Neural crest cell (in vitro differentiated cells): ENCODE results near the gene SCLT1. TPM values are rescaled to one million over a fixed set of nuclear protein-coding genes. Genes with fewer than 3 reads are reported as not detected.

Experiments used
- DNase-seq: peaks from one replicate; pipeline ENCODE4 v3.0.0; 2021; ENCODE audit warnings: low read depth, mixed read lengths, low spot score
- H3K27ac Mint-ChIP-seq: one replicate; pipeline ENCODE4 v1.8.0; 2021; ENCODE audit warnings: mild to moderate bottlenecking, mixed read lengths; ENCODE audit not compliant: unreplicated experiment
- H3K27me3 Mint-ChIP-seq: 2 replicates; pipeline ENCODE4 v1.8.0; 2021; ENCODE audit warnings: low read depth, mild to moderate bottlenecking, mixed read lengths
- H3K36me3 Mint-ChIP-seq: 2 replicates; pipeline ENCODE4 v1.8.0; 2021; ENCODE audit warnings: low read depth, mild to moderate bottlenecking, mixed read lengths
- H3K4me1 Mint-ChIP-seq: 2 replicates; pipeline ENCODE4 v1.8.0; 2021; ENCODE audit warnings: mixed read lengths
- H3K4me3 Mint-ChIP-seq: one replicate; pipeline ENCODE4 v1.8.0; 2021; ENCODE audit warnings: mild to moderate bottlenecking, mixed read lengths
- H3K9me3 Mint-ChIP-seq: 2 replicates; pipeline ENCODE4 v1.8.0; 2021; ENCODE audit warnings: mixed read lengths
- CTCF ChIP-seq: fragments of 200-600 bp; sonication (generic); conservative IDR thresholded peaks from 2 replicates; pipeline ENCODE4 v1.5.0; 2021; ENCODE audit warnings: antibody characterized with exemption, mild to moderate bottlenecking
- total RNA-seq: library from RNA; stranded (reverse); gene quantifications from 2 replicates; pipeline ENCODE4 v1.2.1, GENCODE V29; 2021

SCLT1 gene
- total RNA-seq, 1 donor from 2014 or later, result 22.7 TPM

- H3K4me3 Mint-ChIP-seq, result no peak overlapping the region
- no peaks in the 10 kb centered on the region for H3K9me3 Mint-ChIP-seq
- no peaks in the 10 kb centered on the region for H3K27me3 Mint-ChIP-seq
- no peak for DNase-seq
- H3K4me1 Mint-ChIP-seq, result no peaks in the 10 kb centered on the region
- no peak overlapping the region for H3K27ac Mint-ChIP-seq
- peaks cover 21% of the 10 kb centered on the region for H3K36me3 Mint-ChIP-seq
- no peak for TF ChIP-seq CTCF
Measured at GRCh38 chr4:128961405-128961804, 131.9 kb downstream of the SCLT1 start.

- DNase-seq, result no peak
- Mint-ChIP-seq H3K9me3 (no peaks in the 10 kb centered on the region), H3K27ac (no peak overlapping the region), H3K4me1 (no peaks in the 10 kb centered on the region), H3K4me3 (no peak overlapping the region), H3K36me3 (peaks cover 13% of the 10 kb centered on the region), H3K27me3 (no peaks in the 10 kb centered on the region)
- TF ChIP-seq CTCF, result no peak
Measured at GRCh38 chr4:128958194-128958593, 135.1 kb downstream of the SCLT1 start.

GRCh38 chr4:128957459-128957858, 135.9 kb downstream of the SCLT1 start:
- Mint-ChIP-seq H3K4me3 (no peak overlapping the region), H3K27ac (no peak overlapping the region), H3K4me1 (no peaks in the 10 kb centered on the region), H3K36me3 (peaks cover 13% of the 10 kb centered on the region), H3K9me3 (no peaks in the 10 kb centered on the region), H3K27me3 (no peaks in the 10 kb centered on the region)
- DNase-seq, result no peak
- no peak for TF ChIP-seq CTCF

GRCh38 chr4:128955751-128956150, 137.6 kb downstream of the SCLT1 start:
- Mint-ChIP-seq H3K9me3 (no peaks in the 10 kb centered on the region), H3K27ac (no peak overlapping the region), H3K27me3 (no peaks in the 10 kb centered on the region), H3K36me3 (peaks cover 11% of the 10 kb centered on the region), H3K4me3 (no peak overlapping the region), H3K4me1 (no peaks in the 10 kb centered on the region)
- DNase-seq, result no peak
- TF ChIP-seq CTCF, result no peak

GRCh38 chr4:128954941-128955340, 138.4 kb downstream of the SCLT1 start:
- H3K27me3 Mint-ChIP-seq, result no peaks in the 10 kb centered on the region
- no peaks in the 10 kb centered on the region for H3K9me3 Mint-ChIP-seq
- H3K4me3 Mint-ChIP-seq, result no peak overlapping the region
- no peak overlapping the region for H3K27ac Mint-ChIP-seq
- peaks cover 11% of the 10 kb centered on the region for H3K36me3 Mint-ChIP-seq
- DNase-seq, result no peak
- H3K4me1 Mint-ChIP-seq, result no peaks in the 10 kb centered on the region
- no peak for TF ChIP-seq CTCF

- no peak overlapping the region for H3K27ac Mint-ChIP-seq
- no peak for DNase-seq
- H3K36me3 Mint-ChIP-seq, result peaks cover 7% of the 10 kb centered on the region
- no peak overlapping the region for H3K4me3 Mint-ChIP-seq
- no peak for TF ChIP-seq CTCF
- H3K9me3 Mint-ChIP-seq, result no peaks in the 10 kb centered on the region
- H3K4me1 Mint-ChIP-seq, result no peaks in the 10 kb centered on the region
- H3K27me3 Mint-ChIP-seq, result no peaks in the 10 kb centered on the region
Measured at GRCh38 chr4:128951316-128951715, 142.0 kb downstream of the SCLT1 start.
